Subcutaneous adipose tissue (tissue), 4 donors: Measurements from ENCODE around the gene LUC7L. TPM values are rescaled to one million over a fixed set of nuclear protein-coding genes. Genes with fewer than 3 reads are reported as not detected.

ENCODE experiments used
- total RNA-seq, 4 donors: library from RNA; depleted of rRNA; stranded (reverse); fragments of >200 nt; gene quantifications; one replicate each; pipeline ENCODE4 v1.1.0, GENCODE V29; 2016
- TF ChIP-seq, protein P1 (sequence below): fragments of 450-650 bp; IDR thresholded peaks from one replicate; pipeline ENCODE4 v1.5.1; 2016; ENCODE audit warnings: low read depth, mild to moderate bottlenecking, control low read depth, antibody characterized with exemption, moderate library complexity

LUC7L gene
- total RNA-seq, 4 donors from 2014 or later, result 73.9 to 133 (median 94.1) TPM

DNA sequence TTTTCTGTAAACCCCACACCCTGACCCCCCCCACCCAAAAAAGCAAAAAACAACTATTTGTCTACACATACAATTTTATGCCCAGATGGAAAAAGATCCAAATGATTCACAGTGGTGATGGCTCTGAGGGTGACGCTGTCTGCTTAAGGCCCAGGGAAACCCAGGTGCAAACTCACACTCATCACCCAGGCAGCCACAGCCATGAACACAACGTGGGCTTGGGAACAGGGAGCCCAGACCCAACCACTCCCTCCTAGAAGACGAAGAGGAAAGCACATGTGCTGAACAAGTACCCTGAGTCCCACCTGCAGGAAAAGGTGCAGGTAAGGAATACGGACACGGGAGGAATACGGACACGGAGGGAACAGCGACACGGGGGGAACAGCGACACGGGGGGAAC, 43.6 kb downstream of the LUC7L start:
- TF ChIP-seq, protein P1, sequence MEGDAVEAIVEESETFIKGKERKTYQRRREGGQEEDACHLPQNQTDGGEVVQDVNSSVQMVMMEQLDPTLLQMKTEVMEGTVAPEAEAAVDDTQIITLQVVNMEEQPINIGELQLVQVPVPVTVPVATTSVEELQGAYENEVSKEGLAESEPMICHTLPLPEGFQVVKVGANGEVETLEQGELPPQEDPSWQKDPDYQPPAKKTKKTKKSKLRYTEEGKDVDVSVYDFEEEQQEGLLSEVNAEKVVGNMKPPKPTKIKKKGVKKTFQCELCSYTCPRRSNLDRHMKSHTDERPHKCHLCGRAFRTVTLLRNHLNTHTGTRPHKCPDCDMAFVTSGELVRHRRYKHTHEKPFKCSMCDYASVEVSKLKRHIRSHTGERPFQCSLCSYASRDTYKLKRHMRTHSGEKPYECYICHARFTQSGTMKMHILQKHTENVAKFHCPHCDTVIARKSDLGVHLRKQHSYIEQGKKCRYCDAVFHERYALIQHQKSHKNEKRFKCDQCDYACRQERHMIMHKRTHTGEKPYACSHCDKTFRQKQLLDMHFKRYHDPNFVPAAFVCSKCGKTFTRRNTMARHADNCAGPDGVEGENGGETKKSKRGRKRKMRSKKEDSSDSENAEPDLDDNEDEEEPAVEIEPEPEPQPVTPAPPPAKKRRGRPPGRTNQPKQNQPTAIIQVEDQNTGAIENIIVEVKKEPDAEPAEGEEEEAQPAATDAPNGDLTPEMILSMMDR, result no peak

DNA sequence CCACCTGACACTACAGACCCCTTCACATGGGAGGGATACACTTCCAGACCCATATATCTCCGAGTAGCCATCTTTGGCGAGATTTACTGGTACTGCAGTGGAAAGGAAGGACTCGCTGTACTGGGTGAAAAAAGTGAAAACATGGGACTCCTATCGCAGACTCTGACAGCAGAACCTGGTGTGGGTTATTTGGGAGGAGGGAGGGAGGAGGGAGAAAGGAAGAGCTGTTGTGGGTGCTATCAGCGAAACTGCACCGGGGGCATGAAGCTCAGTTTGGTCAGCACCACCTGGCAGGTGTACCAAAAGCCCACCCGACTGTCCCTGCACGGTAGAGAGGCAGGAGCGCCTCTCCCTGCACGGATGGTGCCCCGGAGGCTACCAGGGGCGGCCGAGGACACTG, 44.0 kb downstream of the LUC7L start:
- TF ChIP-seq, protein P1, result no peak

DNA sequence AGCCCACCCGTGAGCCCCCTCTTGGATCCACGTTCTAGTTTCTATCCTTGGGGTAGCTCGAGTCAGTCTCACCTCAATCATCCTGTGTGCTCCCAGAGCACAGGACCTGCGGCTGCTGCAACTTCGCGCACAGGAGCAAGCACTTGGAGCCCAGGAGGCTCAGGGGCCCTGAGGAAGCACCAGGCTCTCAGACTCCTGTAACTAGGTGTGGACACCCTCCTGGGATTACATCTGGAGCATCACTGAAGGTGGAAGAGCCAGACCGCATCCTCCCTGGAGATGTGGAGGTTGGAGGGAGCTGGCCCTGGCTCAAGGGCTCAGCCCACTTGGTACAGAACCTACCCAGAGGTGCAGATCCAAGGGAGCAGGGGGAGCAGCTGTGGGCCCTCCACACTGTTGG, 46.2 kb downstream of the LUC7L start:
- TF ChIP-seq, protein P1, result no peak

DNA sequence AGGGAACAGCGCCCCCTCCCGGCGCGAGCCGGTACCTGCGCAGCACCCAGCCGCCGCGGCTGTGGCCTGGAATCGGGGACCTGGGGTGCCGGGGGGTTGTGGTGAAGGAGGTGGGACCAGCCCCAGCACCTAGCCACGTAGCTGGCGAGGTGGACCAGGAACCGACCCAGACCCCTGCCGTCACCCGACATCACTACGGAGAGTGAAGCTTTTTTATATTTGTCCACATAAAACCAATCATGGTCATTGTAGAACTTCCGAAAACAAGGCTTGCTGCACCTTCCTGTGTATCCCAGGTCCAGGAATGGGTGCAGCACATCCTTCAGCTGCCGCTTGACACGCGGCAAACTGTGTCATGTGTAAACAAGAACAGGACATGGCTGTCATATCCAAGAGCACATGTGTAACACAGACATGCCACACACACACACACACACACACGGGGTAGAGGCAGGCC, 47.7 kb downstream of the LUC7L start:
- TF ChIP-seq, protein P1, result no peak

DNA sequence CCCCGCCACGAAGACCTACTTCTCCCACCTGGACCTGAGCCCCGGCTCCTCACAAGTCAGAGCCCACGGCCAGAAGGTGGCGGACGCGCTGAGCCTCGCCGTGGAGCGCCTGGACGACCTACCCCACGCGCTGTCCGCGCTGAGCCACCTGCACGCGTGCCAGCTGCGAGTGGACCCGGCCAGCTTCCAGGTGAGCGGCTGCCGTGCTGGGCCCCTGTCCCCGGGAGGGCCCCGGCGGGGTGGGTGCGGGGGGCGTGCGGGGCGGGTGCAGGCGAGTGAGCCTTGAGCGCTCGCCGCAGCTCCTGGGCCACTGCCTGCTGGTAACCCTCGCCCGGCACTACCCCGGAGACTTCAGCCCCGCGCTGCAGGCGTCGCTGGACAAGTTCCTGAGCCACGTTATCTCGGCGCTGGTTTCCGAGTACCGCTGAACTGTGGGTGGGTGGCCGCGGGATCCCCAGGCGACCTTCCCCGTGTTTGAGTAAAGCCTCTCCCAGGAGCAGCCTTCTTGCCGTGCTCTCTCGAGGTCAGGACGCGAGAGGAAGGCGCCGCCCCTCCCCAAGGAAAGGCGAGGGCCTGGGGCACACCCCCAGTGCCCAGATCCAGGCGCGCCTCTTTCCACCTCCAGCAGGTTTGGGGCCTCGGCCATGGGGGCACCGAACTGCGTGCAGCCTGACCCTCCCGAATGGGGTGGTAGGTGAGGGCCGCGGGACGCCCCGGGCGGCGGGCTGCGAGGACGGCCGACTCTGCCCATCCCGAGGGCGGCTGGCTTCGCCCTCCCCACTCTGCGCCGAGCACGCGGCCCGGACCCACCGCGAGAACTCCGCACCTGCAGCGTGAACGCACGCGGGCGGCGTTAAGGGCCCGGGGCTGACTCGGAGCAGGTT, 48.3 kb downstream of the LUC7L start:
- TF ChIP-seq, protein P1, result no peak

DNA sequence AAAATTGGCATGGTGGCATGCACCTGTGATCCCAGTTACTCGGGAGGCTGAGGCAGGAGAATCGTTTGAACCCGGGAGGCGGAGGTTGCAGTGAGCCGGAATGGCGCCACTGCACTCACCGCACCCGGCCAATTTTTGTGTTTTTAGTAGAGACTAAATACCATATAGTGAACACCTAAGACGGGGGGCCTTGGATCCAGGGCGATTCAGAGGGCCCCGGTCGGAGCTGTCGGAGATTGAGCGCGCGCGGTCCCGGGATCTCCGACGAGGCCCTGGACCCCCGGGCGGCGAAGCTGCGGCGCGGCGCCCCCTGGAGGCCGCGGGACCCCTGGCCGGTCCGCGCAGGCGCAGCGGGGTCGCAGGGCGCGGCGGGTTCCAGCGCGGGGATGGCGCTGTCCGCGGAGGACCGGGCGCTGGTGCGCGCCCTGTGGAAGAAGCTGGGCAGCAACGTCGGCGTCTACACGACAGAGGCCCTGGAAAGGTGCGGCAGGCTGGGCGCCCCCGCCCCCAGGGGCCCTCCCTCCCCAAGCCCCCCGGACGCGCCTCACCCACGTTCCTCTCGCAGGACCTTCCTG, 49.1 kb downstream of the LUC7L start, which contains the start of gene HBQ1:
Gene HBQ1 (plus strand): TSS at position 359 of the 575 bp plus-strand sequence. CDS start 28 bp downstream, at position 387.
- TF ChIP-seq, protein P1, result no peak
